Tibial nerve (tissue), 4 donors: ENCODE results near the gene FBXL3. TPM values are rescaled to one million over a fixed set of nuclear protein-coding genes. Genes with fewer than 3 reads are reported as not detected.

Experiments used
- DNase-seq, 2 donors: peaks; one replicate each; pipeline ENCODE4 v3.0.0-alpha.2; 2019; ENCODE audit warnings: low spot score in 2 of 2
- H3K27ac ChIP-seq, 4 donors: fragments of 200-600 bp; sonication (generic) in 3 of 4; one replicate each; pipeline ENCODE4 v1.5.1; 2017 to 2019; ENCODE audit warnings: mild to moderate bottlenecking in 1 of 4
- H3K27me3 ChIP-seq, 2 donors: fragments of 200-600 bp; sonication (generic) in 1 of 2; one replicate each; pipeline versions ENCODE4 v1.5.1 to v1.6.0; 2017 to 2019
- H3K36me3 ChIP-seq, 3 donors: fragments of 200-600 bp; sonication (generic); one replicate each; pipeline ENCODE4 v1.5.1; 2018 to 2019
- H3K4me1 ChIP-seq, 4 donors: fragments of 200-600 bp; sonication (generic) in 3 of 4; one replicate each; pipeline ENCODE4 v1.5.1; 2017 to 2019
- H3K4me3 ChIP-seq, 4 donors: fragments of 200-600 bp; sonication (generic) in 3 of 4; one replicate each; pipeline ENCODE4 v1.5.1; 2017 to 2019; ENCODE audit warnings: mild to moderate bottlenecking in 1 of 4, moderate library complexity in 1 of 4
- H3K9me3 ChIP-seq, 4 donors: fragments of 200-600 bp; sonication (generic) in 3 of 4; one replicate each; pipeline ENCODE4 v1.5.1; 2017 to 2019
- CTCF ChIP-seq, 5 experiments: fragments of 200-600 bp in 3 of 5; fragments of 450-650 bp in 2 of 5; sonication (generic) in 3 of 5; IDR thresholded peaks; one replicate each; pipeline ENCODE4 v1.5.1; 2016 to 2019; ENCODE audit warnings: antibody characterized with exemption in 5 of 5, mild to moderate bottlenecking in 3 of 5, moderate library complexity in 2 of 5
- EP300 ChIP-seq, 2 donors: sonication (generic); formaldehyde crosslinking; IDR thresholded peaks; one replicate each; pipeline ENCODE4 v1.6.1; 2017; ENCODE audit warnings: antibody characterized with exemption in 2 of 2, mild to moderate bottlenecking in 1 of 2
- POLR2A ChIP-seq, 2 donors: fragments of 450-650 bp; IDR thresholded peaks; one replicate each; pipeline ENCODE4 v1.6.1; 2017; ENCODE audit warnings: antibody characterized with exemption in 2 of 2, mild to moderate bottlenecking in 2 of 2, moderate library complexity in 2 of 2
- WGBS, 2 donors: methylation state at CpG; one replicate each; pipeline ENCODE4 v1.1.5; 2018; 5-methylcytosine and 5-hydroxymethylcytosine counted together
- total RNA-seq, 4 donors: library from RNA; depleted of rRNA; stranded (reverse); fragments of >200 nt; gene quantifications; one replicate each; pipeline ENCODE4 v1.1.0, GENCODE V29; 2016

The FBXL3 gene
- total RNA-seq, 4 donors from 2014 or later: 156 to 223 (median 175) TPM

GRCh38 chr13:76983676-76984075 lies 43.3 kb downstream of the FBXL3 start:
- H3K36me3 ChIP-seq: no peaks in the 10 kb centered on the region
- H3K4me1 ChIP-seq: peaks cover 0 to 11% (median 1%) of the 10 kb centered on the region in 4 donors
- no peaks in the 10 kb centered on the region for H3K27me3 ChIP-seq
- no peak for DNase-seq
- TF ChIP-seq CTCF (IDR thresholded peaks at IDR 0.05) (no peak), POLR2A (IDR thresholded peaks at IDR 0.05) (no peak), EP300 (IDR thresholded peaks at IDR 0.05) (no peak)
- H3K4me3 ChIP-seq: no peak overlapping the region
- WGBS, 2 donors: 75 to 77% methylated on average over 5 of the region's 5 CpGs
- H3K27ac ChIP-seq: no peak overlapping the region
- H3K9me3 ChIP-seq: no peaks in the 10 kb centered on the region

- Histone ChIP-seq H3K27ac (no peak overlapping the region), H3K27me3 (no peaks in the 10 kb centered on the region), H3K9me3 (no peaks in the 10 kb centered on the region), H3K36me3 (no peaks in the 10 kb centered on the region), H3K4me3 (no peak overlapping the region), H3K4me1 (peaks cover 0 to 11% (median 1%) of the 10 kb centered on the region in 4 donors)
- WGBS, 2 donors: 61 to 68% methylated on average over 6 of the region's 6 CpGs
- no peak for DNase-seq
- TF ChIP-seq POLR2A (IDR thresholded peaks at IDR 0.05) (no peak), EP300 (IDR thresholded peaks at IDR 0.05) (no peak), CTCF (IDR thresholded peaks at IDR 0.05) (no peak)
Measured at GRCh38 chr13:76982061-76982460, 44.9 kb downstream of the FBXL3 start.

GRCh38 chr13:76980075-76980718 lies 46.8 kb downstream of the FBXL3 start:
- TF ChIP-seq POLR2A (IDR thresholded peaks at IDR 0.05): no peak
- peak in 1 of 2 donors; percentile 53 for TF ChIP-seq EP300 (IDR thresholded peaks at IDR 0.05)
- TF ChIP-seq CTCF (IDR thresholded peaks at IDR 0.05): peak; percentile 88 to 96 (median 96)
- 3% methylated on average over 34 of the region's 34 CpGs for WGBS, 2 donors
- Histone ChIP-seq H3K4me1 (peaks cover 0 to 11% (median 1%) of the 10 kb centered on the region in 4 donors), H3K36me3 (no peaks in the 10 kb centered on the region), H3K27ac (peak overlapping the region in 1 of 4 donors; percentile 18), H3K27me3 (no peaks in the 10 kb centered on the region), H3K4me3 (peak overlapping the region; percentile 15 to 39 (median 27)), H3K9me3 (no peaks in the 10 kb centered on the region)
- DNase-seq: peak; percentile 69 to 78

GRCh38 chr13:76976929-76977328 lies 50.0 kb downstream of the FBXL3 start:
- Histone ChIP-seq H3K27ac (no peak overlapping the region), H3K27me3 (no peaks in the 10 kb centered on the region), H3K4me3 (no peak overlapping the region), H3K4me1 (peaks cover 0 to 15% (median 1%) of the 10 kb centered on the region in 4 donors), H3K36me3 (no peaks in the 10 kb centered on the region), H3K9me3 (no peaks in the 10 kb centered on the region)
- WGBS, 2 donors: 90% methylated on average over 5 of the region's 5 CpGs
- no peak for TF ChIP-seq CTCF (IDR thresholded peaks at IDR 0.05)
- no peak for TF ChIP-seq POLR2A (IDR thresholded peaks at IDR 0.05)
- no peak for TF ChIP-seq EP300 (IDR thresholded peaks at IDR 0.05)
- DNase-seq: no peak

GRCh38 chr13:76976490-76976889 lies 50.5 kb downstream of the FBXL3 start:
- no peak overlapping the region for H3K4me3 ChIP-seq
- peaks cover 0 to 15% (median 1%) of the 10 kb centered on the region in 4 donors for H3K4me1 ChIP-seq
- no peaks in the 10 kb centered on the region for H3K9me3 ChIP-seq
- H3K27me3 ChIP-seq: no peaks in the 10 kb centered on the region
- TF ChIP-seq EP300 (IDR thresholded peaks at IDR 0.05): no peak
- TF ChIP-seq CTCF (IDR thresholded peaks at IDR 0.05): no peak
- TF ChIP-seq POLR2A (IDR thresholded peaks at IDR 0.05): no peak
- 73 to 74% methylated on average over 8 of the region's 8 CpGs for WGBS, 2 donors
- no peak overlapping the region for H3K27ac ChIP-seq
- no peaks in the 10 kb centered on the region for H3K36me3 ChIP-seq
- DNase-seq: no peak
